Activated naive CD8-positive, alpha-beta T cell treated with anti-CD3 and anti-CD28 coated beads, Interleukin-2, amount 50 U/mL, for 16 hours (primary cell): ENCODE results near the gene MCCC1.
"Not testable (repeated sequence)": the region's sequence is repeated elsewhere in the genome, so short reads cannot be mapped to it uniquely, and the experiment has no call there.

Experiments used
- DNase-seq: peaks from one replicate; pipeline ENCODE4 v3.0.0-alpha.2; 2020; ENCODE audit warnings: low read depth, low spot score

Gene MCCC1

DNA sequence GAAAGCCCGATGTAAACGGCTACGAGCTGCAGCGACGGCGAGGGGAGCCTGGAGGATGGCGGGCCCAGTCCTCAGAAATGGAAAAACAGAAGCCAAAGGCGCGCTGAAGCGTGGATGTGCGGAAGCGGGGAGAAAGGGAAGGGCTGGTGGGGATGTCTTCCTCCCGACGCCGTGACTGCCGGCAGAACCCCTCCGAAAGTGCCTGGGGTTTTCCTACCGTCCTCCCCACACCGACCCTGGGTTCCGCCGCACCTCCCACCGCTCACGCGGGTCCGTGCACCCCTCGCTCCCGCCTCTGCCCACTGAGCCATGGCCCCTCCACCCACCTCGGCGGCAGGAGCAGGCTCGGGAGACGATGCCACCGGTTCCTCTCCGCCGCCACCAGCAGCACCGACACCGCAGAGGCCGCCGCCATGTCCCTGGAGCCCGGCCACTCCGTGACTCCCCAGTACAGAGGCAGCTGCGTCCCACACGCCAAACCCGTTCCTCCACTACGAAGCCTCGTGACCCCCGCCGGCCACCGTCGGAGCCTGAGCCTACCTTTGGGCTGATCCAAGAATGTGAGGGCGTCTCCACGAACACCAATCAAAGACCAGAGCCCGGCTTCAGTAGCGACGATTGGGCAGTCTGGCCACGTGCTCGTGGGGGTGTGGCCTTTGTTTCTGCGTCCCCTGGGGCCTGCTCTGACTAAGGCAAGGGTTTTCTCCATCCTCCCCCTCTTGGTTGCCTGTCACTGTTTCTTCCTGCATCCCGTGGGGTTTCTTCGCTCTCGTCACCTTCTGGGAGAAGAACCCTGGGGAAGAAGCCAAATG is at the start of gene MCCC1:
Gene MCCC1 (minus strand): TSS at position 471 of the 812 bp plus-strand sequence. CDS start 56 bp downstream, at position 415.
- DNase-seq: peak; percentile 94

DNA sequence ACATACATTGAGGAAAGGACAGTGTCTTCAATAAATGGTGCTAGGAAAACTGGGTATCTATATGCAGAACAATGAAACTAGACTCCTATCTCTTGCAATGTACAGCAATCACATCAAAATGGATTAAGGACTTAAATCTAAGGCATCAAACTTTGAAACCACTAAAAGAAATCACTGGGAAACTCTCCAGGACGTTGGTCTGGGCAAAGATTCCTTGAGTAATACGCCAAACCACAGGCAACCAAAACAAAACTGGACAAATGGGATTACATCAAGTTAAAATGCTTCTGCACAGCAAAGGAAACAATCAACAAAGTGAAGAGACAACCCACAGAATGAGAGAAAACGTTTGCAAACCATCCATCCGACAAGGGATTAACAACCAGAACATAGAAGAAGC is 48.8 kb upstream of the MCCC1 start:
- DNase-seq: no peak

DNA sequence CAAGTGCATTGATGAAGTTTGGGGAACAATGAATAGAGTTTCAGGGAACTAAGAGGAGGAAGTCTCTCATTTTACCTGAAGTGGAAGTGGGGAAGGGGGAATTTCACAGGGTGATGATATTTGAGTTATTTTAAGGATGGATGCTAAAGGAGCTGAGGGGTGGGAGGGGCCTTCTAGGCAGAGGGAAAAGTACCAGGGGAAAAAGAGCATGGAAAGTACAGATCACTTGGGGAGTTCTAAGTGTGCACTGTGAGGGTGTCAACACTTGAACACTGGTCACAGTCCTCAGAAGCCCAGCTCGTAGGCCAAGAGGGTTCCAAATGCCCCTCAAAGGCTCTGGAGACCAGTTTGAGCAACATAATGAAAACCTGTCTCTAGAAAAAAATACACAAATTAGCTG is 45.1 kb upstream of the MCCC1 start:
- no peak for DNase-seq

DNA sequence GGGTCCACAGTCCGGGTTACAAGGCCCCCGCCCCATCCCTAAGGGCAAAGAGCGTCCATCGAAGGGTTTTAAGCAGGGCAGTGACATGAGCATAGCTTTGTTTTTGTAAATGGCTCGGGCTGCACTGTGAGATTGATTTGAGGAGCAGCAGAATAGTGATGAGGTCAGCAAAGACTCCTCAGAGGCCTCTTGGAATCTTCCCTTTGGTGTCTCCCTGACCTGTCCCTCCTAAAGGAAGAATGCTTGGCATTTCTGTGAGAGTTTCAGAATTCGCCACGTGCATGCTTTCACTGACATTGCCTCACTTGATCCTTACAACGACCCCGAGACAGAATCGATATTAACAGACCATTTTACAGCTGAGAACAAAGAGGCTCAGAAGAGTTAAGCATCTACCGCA is 42.9 kb upstream of the MCCC1 start:
- DNase-seq: no peak

DNA sequence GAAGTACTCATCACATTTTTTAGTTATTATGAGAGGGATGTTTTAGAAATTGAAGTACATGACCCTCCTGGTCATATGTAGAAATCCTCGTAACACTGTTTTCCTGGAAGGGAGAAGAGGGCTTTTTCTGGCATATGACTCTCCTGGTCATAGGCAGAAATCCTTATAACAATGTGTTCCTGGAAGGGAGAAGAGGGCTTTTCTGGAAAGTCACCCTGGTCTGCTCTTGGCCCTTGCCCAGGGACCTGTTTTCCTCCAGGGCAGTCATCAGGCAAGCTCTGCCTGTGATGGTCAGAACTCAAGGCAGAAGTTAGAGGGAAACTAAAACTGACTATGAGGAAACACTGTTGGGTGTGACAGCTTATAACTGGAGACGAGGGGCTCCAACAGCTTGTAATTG is 35.5 kb upstream of the MCCC1 start:
- DNase-seq: no peak

DNA sequence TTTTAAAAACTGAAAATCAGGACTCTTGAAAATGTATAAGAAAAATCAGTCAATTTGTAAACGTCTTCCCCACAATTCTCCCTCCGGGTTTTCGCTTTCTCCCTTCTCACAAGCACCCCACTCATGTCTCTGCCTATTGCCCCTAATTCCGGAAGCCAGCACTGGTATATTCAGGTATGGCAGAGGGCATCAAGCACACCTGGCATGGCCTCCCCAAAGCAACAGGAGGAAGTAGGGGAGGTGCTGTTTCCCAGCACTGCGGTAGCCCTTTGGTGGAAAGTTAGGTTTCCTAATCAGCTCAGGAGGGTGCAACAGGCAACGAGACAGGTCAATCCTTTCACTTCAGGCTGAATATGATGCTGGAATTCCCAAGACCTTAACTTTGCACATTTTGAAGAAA is 33.1 kb upstream of the MCCC1 start:
- DNase-seq: no peak

DNA sequence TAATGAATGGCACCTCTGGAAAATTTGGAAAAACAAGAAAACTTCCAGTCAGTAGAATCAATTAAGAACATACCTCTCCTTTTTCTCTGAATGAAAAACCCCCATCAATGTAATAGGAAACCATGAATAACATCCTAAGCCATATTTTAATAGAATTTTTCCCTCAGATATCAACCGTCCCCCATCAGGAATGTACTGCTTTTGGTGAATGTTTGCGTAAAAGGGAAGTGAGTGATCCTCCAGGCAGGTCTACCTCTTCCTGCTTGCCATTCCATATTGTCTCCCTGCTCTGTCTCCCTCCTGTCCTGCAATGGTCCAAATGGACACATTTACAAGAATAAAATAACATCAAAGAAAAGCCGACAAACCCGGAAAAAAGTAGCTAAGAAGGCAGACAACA is 32.4 kb upstream of the MCCC1 start:
- DNase-seq: no peak

DNA sequence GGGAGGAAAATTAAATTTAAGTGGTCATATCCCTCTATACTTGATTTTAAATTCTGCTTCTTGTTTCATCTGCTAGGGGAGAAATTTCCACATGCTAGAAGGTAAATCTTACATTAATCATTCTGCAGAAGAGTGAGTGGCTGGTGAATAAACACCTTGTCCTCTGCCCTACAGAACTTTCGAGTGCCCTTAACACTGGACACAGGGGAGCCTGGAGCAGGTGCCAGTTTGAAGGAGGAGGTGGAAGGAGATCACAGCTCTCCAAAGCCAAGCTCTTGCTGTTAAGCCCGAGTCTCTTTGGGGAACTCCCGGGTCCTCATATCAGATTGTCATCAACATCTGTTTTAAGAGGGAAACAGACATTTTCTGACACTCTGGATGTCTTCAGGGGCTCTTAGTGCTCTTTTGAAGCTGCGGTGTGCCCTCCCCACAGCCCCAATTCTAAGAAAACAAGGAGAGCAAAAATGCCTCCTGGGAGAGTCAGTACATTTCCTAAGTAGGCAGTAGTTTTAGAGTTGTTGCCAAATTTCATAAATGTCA is 32.0 kb upstream of the MCCC1 start:
- no peak for DNase-seq

DNA sequence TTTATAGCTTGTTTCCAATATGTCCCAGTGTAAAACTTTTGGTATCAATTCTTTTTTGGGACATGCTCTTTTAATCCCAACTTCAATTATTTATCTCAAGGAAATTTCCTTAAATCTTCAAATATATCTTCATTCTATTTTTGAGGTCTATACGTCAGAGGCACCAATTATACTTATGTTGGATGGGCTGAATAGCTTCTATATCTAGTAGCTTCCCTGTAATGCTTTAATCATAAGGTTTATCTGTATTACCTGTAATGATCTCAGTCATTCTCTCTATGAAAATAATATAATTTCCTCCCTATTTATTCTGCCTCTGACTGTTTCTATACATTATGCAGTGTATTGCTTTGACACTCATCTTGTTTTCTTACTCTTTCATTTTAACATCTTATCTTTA is 29.9 kb upstream of the MCCC1 start:
- no peak for DNase-seq

DNA sequence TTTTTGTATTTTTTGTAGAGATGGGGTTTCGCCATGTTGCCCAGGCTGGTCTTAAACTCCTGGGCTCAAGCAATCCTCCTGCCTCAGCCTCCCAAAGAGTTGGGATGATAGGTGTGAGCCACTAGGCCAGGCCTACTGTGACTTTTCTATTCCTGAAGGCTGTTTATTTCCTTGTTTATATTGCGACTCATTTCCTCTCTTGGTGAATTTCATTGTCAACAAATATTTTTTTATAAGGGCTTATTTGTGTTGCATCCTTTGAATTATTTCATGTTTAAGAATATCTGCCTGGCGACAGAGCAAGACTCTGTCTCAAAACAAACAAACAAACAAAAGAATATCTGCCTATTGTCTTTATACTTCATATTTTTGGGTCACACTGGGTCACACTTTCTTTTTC is 29.4 kb upstream of the MCCC1 start:
- no peak for DNase-seq

DNA sequence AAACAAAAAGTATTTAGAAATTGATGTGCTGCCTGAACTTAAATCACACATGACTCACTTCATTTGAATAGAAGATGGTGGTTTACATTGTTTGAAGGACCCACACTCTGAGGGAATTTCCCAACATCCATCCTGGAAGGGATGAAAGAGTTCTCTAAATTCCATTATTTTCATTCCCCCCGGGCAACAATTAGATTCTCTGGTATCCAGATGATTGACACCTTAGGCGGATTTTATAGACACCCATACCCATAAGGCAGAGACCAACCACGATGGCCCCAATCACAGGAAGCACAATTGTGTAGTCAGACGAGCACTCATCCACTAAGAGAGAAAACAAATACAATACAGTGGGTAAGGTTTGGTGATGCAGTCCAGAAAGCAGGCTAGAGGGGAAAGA is 24.6 kb upstream of the MCCC1 start:
- DNase-seq: no peak

DNA sequence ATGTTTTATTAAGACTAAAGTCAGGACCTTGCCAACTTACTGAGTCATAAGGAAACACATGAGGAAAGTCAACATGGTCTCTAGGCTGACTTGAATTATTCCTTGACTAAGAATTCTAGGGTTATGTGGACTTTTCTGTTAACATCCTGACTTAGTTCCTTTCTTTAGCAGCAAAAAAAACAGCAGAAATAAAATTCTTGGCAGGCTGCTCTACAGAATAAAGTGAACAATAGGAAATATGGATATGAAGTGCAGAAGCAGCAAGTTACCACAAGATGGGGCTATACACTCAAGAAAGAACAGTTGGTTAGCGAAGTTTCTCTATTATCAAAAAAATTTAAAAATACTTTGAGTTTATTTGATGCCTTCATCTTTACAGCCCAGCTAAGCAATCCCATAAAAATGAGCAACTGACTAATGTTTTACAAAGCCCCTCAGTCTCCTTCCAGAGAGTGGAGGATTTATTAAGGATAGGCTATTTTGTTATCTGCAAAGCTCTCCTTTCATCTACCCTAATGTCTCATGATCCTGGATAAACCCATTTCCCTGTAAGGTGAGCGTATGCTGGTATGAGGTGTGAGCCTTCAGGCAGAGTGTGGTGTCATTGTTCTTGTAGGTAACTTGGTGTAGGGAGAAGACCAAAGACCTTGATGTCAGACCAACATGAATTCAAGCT is 23.1 kb upstream of the MCCC1 start:
- DNase-seq: no peak

DNA sequence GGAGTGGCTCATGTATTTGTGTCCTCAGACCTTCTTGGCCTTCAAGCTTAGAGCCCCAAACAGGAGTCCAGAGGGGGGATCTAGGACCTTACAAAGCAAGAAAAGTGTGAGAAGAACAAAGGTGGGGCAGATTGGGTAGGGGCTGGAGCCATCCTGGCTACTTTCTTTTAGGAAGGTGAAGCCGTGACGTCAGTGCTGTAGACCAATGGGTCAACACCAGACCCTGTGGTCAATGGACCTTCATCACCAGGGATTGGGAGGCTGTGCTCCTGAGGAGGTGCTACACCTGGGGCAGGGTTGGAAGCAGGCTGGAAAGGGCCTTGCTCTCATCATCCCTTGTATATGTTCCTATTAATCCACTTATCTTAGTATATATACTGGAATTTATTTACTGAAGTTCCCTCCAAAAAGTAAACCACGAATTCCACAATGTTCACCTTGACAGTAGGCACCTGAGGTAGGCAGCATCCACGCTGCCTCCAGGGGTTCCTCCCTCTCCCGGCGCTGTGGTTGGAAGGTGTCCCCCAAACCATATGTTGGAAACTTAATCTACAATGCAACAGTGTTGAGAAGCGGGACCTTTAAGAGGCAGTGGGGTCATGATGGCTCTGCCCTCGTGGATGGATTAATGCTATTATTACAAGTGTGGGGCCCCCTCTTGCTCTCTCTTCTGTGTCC is 21.4 kb upstream of the MCCC1 start:
- DNase-seq: no peak

DNA sequence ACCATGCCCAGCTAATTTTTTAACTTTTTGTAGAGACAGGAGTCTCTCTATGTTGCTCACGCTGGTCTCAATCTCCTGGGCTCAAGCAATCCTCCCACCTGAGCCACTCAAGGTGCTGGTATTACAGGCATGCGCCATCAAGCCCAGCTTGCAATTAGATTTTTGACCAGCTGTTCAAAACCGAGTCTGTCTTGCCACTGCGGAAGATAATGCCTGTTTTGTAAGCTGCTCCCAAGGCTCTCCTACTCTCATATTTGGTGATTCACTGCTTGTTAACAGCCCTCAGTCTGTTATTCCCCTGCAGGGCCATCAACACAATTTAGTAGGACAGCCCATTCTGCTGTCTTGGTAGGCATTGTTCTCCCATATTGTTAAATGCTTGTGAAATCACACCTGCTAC is 17.8 kb upstream of the MCCC1 start:
- DNase-seq: no peak

DNA sequence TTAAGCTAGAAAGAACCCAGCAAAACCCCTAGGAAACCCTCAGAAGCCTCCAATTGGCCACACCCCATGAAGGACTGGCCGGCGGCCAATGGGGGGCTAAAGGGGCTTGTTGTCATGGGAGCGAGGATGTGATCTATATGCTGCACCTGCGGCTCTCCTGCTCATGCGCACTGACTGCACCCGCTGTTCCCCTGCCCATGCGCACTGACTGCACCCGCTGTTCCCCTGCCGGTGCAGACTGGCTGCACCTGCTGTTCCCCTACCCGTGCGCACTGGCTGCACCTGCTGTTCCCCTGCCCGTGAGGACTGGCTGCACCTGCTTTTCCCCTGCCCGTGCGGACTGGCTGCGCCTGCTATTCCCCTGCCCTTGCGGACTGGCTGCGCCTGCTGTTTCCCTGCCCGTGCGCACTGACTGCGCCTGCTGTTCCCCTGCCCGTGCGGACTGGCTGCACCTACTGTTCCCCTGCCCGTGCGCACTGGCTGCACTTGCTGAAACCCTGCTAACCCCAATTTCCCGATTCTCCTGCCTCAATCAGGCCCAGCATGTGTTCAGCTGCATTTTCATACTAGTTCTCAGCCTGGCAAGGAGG is 16.8 kb upstream of the MCCC1 start:
- peak; percentile 17 for DNase-seq

DNA sequence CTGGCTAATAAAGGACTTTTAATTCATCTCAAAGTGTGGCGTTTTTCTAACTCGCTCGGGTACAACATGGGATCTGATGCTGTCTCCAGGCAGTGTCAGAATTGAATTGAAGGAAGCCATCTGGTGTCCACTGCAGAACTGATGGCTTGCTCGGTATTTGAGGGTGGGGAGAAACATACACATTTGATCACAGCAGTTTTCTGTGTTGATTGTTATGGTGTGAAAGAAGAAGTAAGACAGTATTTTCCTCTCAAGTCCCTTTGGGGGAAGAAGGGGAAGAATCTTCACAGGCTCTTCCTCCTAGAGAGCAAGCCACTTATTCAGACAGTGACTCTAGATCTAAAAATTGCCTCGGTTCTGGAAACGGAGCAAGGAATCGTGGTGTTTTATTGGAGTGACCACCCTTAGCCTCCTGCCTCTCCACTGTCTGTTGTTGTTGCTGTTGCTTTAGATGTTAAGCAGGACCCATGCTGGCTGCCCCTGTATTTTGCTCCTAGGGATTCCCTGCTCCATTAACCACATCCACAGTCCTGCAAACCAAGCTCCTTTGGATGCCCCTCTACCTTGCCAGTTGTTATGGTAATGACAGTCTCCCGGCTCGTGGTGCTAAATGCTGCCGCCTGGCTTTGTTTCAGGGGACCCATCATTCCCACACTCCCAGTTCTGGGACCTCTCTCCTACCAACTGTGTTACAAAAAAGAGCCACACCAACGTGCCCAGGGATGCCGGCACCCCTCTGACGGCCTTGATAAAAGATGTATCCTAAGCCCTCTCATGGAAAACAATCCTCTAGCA is 15.3 kb upstream of the MCCC1 start:
- DNase-seq: no peak

DNA sequence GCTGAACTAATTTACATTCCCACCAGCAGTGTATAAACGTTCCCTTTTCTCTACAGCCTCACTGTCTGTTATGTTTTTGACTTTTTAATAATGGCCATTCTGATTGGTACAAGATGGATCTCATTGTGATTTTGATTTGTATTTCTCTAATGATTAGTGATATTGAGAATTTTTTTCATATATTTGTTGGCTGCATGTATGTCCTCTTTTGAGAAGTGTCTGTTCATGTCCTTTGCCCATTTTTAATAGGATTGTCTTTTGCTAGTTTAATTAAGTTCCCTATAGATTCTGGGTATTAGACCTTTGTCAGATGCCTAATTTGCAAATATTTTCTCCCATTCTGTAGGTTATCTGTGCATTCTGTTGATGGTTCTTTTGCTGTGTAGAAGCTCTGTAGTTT is 10.6 kb upstream of the MCCC1 start:
- DNase-seq: not testable (repeated sequence)

DNA sequence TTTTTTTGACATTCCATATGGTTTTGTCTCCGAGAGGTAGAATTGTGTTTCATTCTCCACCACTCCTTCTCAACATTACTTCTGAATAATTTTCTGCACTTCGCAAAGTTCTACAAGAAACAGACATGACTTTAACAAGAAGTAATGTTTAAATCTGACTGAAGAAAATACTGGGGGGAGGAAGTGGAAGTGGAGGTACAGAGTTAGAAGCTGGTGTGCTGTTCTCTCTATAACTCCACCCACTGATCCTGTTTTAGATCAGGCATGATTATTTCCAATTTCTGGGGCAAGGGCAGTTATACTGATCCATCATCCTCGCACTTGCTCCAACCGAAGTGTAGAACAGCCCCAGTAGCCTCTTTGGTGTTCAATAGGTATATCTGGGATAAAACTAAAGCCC is 9.2 kb upstream of the MCCC1 start:
- DNase-seq: no peak

DNA sequence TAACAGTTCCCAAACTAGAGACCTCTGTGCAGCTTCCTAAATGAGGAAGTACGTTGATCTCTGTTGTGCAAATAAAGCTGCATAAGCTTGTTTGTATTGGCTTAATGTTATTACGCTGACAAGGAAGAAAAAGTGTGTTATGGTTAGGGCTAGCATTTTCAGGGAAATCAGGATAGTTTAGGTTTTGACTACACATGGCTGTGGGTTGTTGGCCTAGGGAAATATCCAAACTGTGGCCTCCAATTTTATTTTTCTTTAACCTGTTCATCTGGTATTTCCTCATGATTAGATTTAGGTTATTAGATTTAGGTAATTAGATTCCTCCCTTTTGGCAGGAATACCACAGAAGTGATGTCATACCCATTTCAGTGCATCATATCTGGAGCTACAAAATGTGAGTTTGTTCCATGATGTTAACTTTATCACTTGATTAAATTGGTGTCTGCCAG is 8.7 kb upstream of the MCCC1 start:
- DNase-seq: no peak

DNA sequence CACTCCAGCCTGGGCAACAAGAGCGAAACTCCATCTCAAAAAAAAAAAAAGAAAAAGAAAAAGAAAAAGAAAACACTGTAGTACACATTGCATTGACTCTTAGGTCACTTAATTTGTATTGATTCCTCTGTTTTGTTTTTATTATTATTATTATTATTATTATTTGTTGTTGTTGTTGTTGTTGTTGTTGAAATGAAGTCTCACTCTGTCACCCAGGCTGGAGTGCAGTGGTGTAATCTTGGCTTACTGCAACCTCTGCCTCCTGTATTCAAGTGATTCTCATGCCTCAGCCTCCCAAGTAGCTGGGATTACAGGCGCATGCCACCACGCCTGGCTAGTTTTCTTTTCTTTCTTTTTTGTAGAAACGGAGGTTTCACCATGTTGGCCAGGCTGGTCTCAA is 8.1 kb upstream of the MCCC1 start:
- not testable (repeated sequence) for DNase-seq

DNA sequence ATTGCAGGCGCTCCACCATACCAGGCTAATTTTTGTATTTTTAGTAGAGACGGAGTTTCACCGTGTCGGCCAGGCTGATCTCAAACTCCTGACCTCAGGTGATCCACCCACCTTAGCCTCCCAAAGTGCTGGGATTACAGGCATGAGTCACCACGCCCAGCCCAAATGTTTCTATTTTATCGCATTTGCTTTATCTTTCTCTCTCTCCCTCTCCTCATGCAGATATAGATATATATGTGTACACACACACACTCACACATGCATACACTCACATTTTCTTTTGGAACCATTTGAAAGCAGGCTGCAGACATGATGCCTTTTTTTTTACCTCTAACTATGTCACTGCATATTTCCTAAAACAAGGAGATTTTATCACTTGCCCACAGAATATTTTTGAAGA is 7.3 kb upstream of the MCCC1 start:
- DNase-seq: no peak
